Caco-2 (cell line): ENCODE results near the gene ADAT2. TPM values are rescaled to one million over a fixed set of nuclear protein-coding genes. Genes with fewer than 3 reads are reported as not detected.

Experiments used
- BruUV-seq: library from RNA; stranded (reverse); fragments of 400-500 nt; replicated peaks from 2 replicates; lab custom pipeline; 2021; lab: Mats Ljungman, UMichigan
- CTCF ChIA-PET: fragments of 300-600 bp; sonication (Branson Sonifier 250); formaldehyde crosslinking; loops from one replicate; lab custom pipeline; 2022; ENCODE audit warnings: antibody characterized with exemption; lab: Charles Lee
- POLR2A ChIA-PET: fragments of 300-600 bp; sonication (Branson Sonifier 250); formaldehyde crosslinking; loops from one replicate; lab custom pipeline; 2022; ENCODE audit warnings: antibody characterized with exemption; lab: Charles Lee
- DNase-seq, 2 experiments: peaks; one replicate each; pipeline versions ENCODE4 v3.0.0 to v3.0.0-alpha.2; 2020 to 2022
- H3K27me3 ChIP-seq: replicated peaks from 2 replicates; pipeline ENCODE4 v1.6.0; 2011; ENCODE audit warnings: low read length; ENCODE audit not compliant: control insufficient read depth, insufficient read depth
- H3K36me3 ChIP-seq: 2 replicates; pipeline ENCODE4 v1.5.1; 2011; ENCODE audit warnings: low read length; ENCODE audit not compliant: control insufficient read depth, insufficient read depth
- H3K4me1 ChIP-seq: fragments of 250-450 bp; sonication (Bioruptor Pico); 2 replicates; pipeline ENCODE4 v1.5.1; 2020; ENCODE audit warnings: mild to moderate bottlenecking
- H3K4me3 ChIP-seq: 2 replicates; pipeline ENCODE4 v1.5.1; 2011; ENCODE audit warnings: low read depth, mild to moderate bottlenecking, control low read depth, low read length
- H3K9me3 ChIP-seq: fragments of 250-450 bp; sonication (Bioruptor Pico); 2 replicates; pipeline ENCODE4 v1.5.1; 2020; ENCODE audit warnings: mild to moderate bottlenecking, moderate library complexity
- H3K27ac Mint-ChIP-seq: one replicate; pipeline ENCODE4 v1.8.0; 2022; ENCODE audit warnings: mixed read lengths; ENCODE audit not compliant: unreplicated experiment
- H3K27me3 Mint-ChIP-seq: one replicate; pipeline ENCODE4 v1.8.0; 2022; ENCODE audit warnings: mixed read lengths; ENCODE audit not compliant: insufficient read depth, unreplicated experiment
- H3K36me3 Mint-ChIP-seq: one replicate; pipeline ENCODE4 v1.8.0; 2022; ENCODE audit warnings: mild to moderate bottlenecking, mixed read lengths; ENCODE audit not compliant: insufficient read depth, unreplicated experiment
- H3K4me1 Mint-ChIP-seq: one replicate; pipeline ENCODE4 v1.8.0; 2022; ENCODE audit warnings: low read depth, mixed read lengths; ENCODE audit not compliant: unreplicated experiment
- H3K4me3 Mint-ChIP-seq: one replicate; pipeline ENCODE4 v1.8.0; 2022; ENCODE audit warnings: mild to moderate bottlenecking, moderate library complexity, mixed read lengths; ENCODE audit not compliant: unreplicated experiment
- H3K9me3 Mint-ChIP-seq: one replicate; pipeline ENCODE4 v1.8.0; 2022; ENCODE audit warnings: mixed read lengths; ENCODE audit not compliant: unreplicated experiment
- intact Hi-C: fragments of 100-400 bp; cut with micrococcal nuclease; formaldehyde crosslinking; loops from one replicate; pipeline ENCODE4 v1.10.0; 2022; ENCODE audit not compliant: unreplicated experiment
- total RNA-seq: library from RNA; stranded (reverse); gene quantifications from 2 replicates; pipeline ENCODE4 v1.2.3, GENCODE V29; 2022
- TF ChIP-seq, protein P1 (sequence below), 2 experiments: fragments of 200-600 bp in 1 of 2; IDR thresholded peaks; 1 replicate in 1 of 2; 2 replicates in 1 of 2; pipeline versions ENCODE4 v1.5.1 to v1.8.0; 2011 to 2022; ENCODE audit warnings: antibody characterized with exemption in 1 of 2, control low read depth in 1 of 2, inconsistent platforms in 1 of 2, low read depth in 1 of 2, low read length in 1 of 2, mild to moderate bottlenecking in 1 of 2, moderate library complexity in 1 of 2; ENCODE audit not compliant: insufficient read depth in 1 of 2, severe bottlenecking in 1 of 2, unreplicated experiment in 1 of 2

ADAT2 gene
- total RNA-seq, 1 experiment from 2014 or later = 12.7 TPM

DNA sequence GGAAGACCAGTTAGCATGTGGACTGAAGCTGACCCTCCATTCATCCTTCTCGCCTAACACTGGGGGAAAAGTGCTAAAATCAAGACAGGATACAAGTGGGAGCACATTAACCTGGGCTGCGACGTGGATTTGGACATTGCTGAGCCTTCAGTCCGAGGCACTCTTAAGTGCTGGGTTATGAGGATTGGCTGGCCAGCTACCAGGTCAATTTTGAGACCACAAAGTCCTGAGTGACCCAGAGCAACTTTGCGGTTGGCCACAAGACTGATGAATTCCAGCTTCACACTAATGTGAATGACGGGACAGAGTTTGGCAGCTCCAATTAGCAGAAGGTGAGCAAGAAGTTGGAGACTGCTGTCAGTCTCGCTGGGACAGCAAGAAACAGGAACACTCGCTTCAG, 40.3 kb upstream of the ADAT2 start:
- peaks cover 33% of the 10 kb centered on the region for H3K36me3 Mint-ChIP-seq
- no peak overlapping the region for H3K27ac Mint-ChIP-seq
- H3K4me3 Mint-ChIP-seq = no peak overlapping the region
- Histone ChIP-seq H3K36me3 (0 out of 2 replicates have a peak, but pooled peaks cover 1% of the 10 kb centered on the region), H3K4me3 (no peak overlapping the region), H3K27me3 (no peaks in the 10 kb centered on the region), H3K4me1 (no peaks in the 10 kb centered on the region), H3K9me3 (no peaks in the 10 kb centered on the region)
- ChIA-PET POLR2A (interaction anchor here (1.0 kb wide), 1 partner anchor 40 kb away, joined by 4 read pairs; the partner anchor contains the start of genes ADAT2 and PEX3), CTCF (no interaction called here)
- H3K9me3 Mint-ChIP-seq = no peaks in the 10 kb centered on the region
- no peak for DNase-seq
- H3K4me1 Mint-ChIP-seq = peaks cover 15% of the 10 kb centered on the region
- TF ChIP-seq, protein P1, sequence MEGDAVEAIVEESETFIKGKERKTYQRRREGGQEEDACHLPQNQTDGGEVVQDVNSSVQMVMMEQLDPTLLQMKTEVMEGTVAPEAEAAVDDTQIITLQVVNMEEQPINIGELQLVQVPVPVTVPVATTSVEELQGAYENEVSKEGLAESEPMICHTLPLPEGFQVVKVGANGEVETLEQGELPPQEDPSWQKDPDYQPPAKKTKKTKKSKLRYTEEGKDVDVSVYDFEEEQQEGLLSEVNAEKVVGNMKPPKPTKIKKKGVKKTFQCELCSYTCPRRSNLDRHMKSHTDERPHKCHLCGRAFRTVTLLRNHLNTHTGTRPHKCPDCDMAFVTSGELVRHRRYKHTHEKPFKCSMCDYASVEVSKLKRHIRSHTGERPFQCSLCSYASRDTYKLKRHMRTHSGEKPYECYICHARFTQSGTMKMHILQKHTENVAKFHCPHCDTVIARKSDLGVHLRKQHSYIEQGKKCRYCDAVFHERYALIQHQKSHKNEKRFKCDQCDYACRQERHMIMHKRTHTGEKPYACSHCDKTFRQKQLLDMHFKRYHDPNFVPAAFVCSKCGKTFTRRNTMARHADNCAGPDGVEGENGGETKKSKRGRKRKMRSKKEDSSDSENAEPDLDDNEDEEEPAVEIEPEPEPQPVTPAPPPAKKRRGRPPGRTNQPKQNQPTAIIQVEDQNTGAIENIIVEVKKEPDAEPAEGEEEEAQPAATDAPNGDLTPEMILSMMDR (IDR thresholded peaks at IDR 0.05; ENCODE audit: insufficient read depth in 1 of 2, low read depth in 1 of 2, low read length in 1 of 2, severe bottlenecking in 1 of 2, unreplicated experiment in 1 of 2) = no peak
- BruUV-seq = no TSS peak
- no peaks in the 10 kb centered on the region for H3K27me3 Mint-ChIP-seq
- intact Hi-C loops = loop anchor here (10.0 kb wide), 1 partner anchor 796 kb away; no protein-coding TSS in a partner anchor

DNA sequence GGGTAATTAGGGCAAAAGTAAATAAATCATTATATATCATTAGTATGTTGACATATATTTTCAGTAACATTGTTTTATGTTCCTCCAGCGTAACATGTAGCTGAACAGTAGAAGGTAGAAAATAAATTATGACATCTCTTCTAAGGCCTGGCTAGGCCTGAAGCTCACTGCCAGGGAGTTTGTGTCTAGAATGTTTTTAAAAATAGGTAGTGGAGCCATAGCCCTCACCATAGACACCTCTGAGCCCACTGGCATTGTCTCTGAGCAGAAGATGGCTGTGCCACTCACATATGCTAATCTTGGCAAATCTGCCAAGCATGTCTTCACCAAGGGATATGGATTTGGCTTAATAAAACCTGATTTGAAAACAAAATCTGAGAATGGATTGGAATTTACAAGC, 39.7 kb upstream of the ADAT2 start:
- POLR2A ChIA-PET = interaction anchor here (1.0 kb wide), 1 partner anchor 39 kb away, joined by 4 read pairs; the partner anchor contains the start of genes ADAT2 and PEX3
- no peak for DNase-seq

DNA sequence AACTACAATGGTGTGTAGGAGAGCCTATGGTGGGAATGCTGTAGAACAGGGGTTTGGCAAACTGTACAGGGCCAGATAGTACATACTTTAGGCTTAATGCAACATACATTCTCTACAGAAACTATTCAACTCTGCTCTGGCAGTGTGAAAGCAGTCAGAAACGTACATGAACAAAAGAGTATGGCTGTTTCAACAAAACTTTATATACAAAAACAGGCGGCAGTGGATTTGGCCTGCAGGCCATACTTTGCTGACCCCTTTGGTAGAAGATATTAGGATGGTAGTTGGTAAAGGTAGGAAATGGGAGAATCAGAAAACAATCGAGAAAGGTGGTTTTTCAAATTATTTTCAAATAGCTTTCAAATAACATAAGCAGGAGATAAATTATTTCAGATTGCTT, 36.3 kb upstream of the ADAT2 start:
- Mint-ChIP-seq H3K27me3 (no peaks in the 10 kb centered on the region), H3K9me3 (no peaks in the 10 kb centered on the region), H3K36me3 (peaks cover under 1% of the 10 kb centered on the region), H3K4me3 (no peak overlapping the region), H3K27ac (no peak overlapping the region), H3K4me1 (no peaks in the 10 kb centered on the region)
- ChIA-PET POLR2A (no interaction called here), CTCF (no interaction called here)
- intact Hi-C loops = no loop called here
- BruUV-seq = no TSS peak
- Histone ChIP-seq H3K4me3 (no peak overlapping the region), H3K27me3 (no peaks in the 10 kb centered on the region), H3K9me3 (no peaks in the 10 kb centered on the region), H3K36me3 (no peaks in the 10 kb centered on the region), H3K4me1 (no peaks in the 10 kb centered on the region)
- no peak for DNase-seq
- TF ChIP-seq, protein P1 (IDR thresholded peaks at IDR 0.05; ENCODE audit: insufficient read depth in 1 of 2, low read depth in 1 of 2, low read length in 1 of 2, severe bottlenecking in 1 of 2, unreplicated experiment in 1 of 2) = no peak

More for the DNA sequence above, 39.7 kb upstream of the ADAT2 start:
- no peaks in the 10 kb centered on the region for H3K27me3 ChIP-seq
- no peaks in the 10 kb centered on the region for H3K36me3 ChIP-seq
- no peak overlapping the region for H3K4me3 Mint-ChIP-seq
- BruUV-seq = no TSS peak
- H3K36me3 Mint-ChIP-seq = peaks cover 28% of the 10 kb centered on the region
- no peak overlapping the region for H3K4me3 ChIP-seq
- no peak overlapping the region for H3K27ac Mint-ChIP-seq
- H3K9me3 ChIP-seq = no peaks in the 10 kb centered on the region
- TF ChIP-seq, protein P1 (IDR thresholded peaks at IDR 0.05; ENCODE audit: insufficient read depth in 1 of 2, low read depth in 1 of 2, low read length in 1 of 2, severe bottlenecking in 1 of 2, unreplicated experiment in 1 of 2) = no peak
- no peaks in the 10 kb centered on the region for H3K9me3 Mint-ChIP-seq
- CTCF ChIA-PET = no interaction called here
- H3K4me1 Mint-ChIP-seq = peaks cover 15% of the 10 kb centered on the region
- intact Hi-C loops = loop anchor here (10.0 kb wide), 1 partner anchor 795 kb away; no protein-coding TSS in a partner anchor
- H3K4me1 ChIP-seq = no peaks in the 10 kb centered on the region
- H3K27me3 Mint-ChIP-seq = no peaks in the 10 kb centered on the region
